ENCODE data around the gene SLC10A7.

The SLC10A7 gene

GRCh38 chr4:146495269-146495668, 26.5 kb downstream of the SLC10A7 start:
- no peak for DNase-seq (ENCODE audit: low read depth in 2 of 2)

- DNase-seq (ENCODE audit: low read depth in 2 of 2) = no peak
These were observed 27.6 kb downstream of the SLC10A7 start for GRCh38 chr4:146494143-146494542.

GRCh38 chr4:146490106-146490505, 31.6 kb downstream of the SLC10A7 start:
- DNase-seq (ENCODE audit: low read depth in 2 of 2) = no peak

- DNase-seq (ENCODE audit: low read depth in 2 of 2) = peak in 1 of 2 experiments; percentile 8
These were observed 33.1 kb downstream of the SLC10A7 start for GRCh38 chr4:146488495-146489174.

- DNase-seq (ENCODE audit: low read depth in 2 of 2) = no peak
These were observed 35.2 kb downstream of the SLC10A7 start for GRCh38 chr4:146486565-146486964.

- DNase-seq (ENCODE audit: low read depth in 2 of 2) = no peak
These were observed 35.8 kb downstream of the SLC10A7 start for GRCh38 chr4:146485968-146486367.

- no peak for DNase-seq (ENCODE audit: low read depth in 2 of 2)
These were observed 39.0 kb downstream of the SLC10A7 start for GRCh38 chr4:146482788-146483187.

- no peak for DNase-seq (ENCODE audit: low read depth in 2 of 2)
These were observed 40.5 kb downstream of the SLC10A7 start for GRCh38 chr4:146481246-146481645.

- DNase-seq (ENCODE audit: low read depth in 2 of 2) = no peak
These were observed 43.7 kb downstream of the SLC10A7 start for GRCh38 chr4:146478009-146478408.

- peak in 1 of 2 experiments; percentile 10 for DNase-seq (ENCODE audit: low read depth in 2 of 2)
These were observed 44.7 kb downstream of the SLC10A7 start for GRCh38 chr4:146477054-146477453.

GRCh38 chr4:146472404-146472803, 49.3 kb downstream of the SLC10A7 start:
- no peak for DNase-seq (ENCODE audit: low read depth in 2 of 2)

GRCh38 chr4:146470604-146471003, 51.1 kb downstream of the SLC10A7 start:
- no peak for DNase-seq (ENCODE audit: low read depth in 2 of 2)

GRCh38 chr4:146469022-146469421, 52.7 kb downstream of the SLC10A7 start:
- no peak for DNase-seq (ENCODE audit: low read depth in 2 of 2)

GRCh38 chr4:146465628-146466027, 56.1 kb downstream of the SLC10A7 start:
- DNase-seq (ENCODE audit: low read depth in 2 of 2) = peak in 1 of 2 experiments; percentile 6

GRCh38 chr4:146462251-146462650, 59.5 kb downstream of the SLC10A7 start:
- no peak for DNase-seq (ENCODE audit: low read depth in 2 of 2)

- DNase-seq (ENCODE audit: low read depth in 2 of 2) = no peak
These were observed 63.1 kb downstream of the SLC10A7 start for GRCh38 chr4:146458594-146458993.

GRCh38 chr4:146456681-146457080, 65.1 kb downstream of the SLC10A7 start:
- DNase-seq (ENCODE audit: low read depth in 2 of 2) = no peak

GRCh38 chr4:146453181-146453807, 68.4 kb downstream of the SLC10A7 start:
- DNase-seq (ENCODE audit: low read depth in 2 of 2) = no peak

- DNase-seq (ENCODE audit: low read depth in 2 of 2) = no peak
These were observed 71.2 kb downstream of the SLC10A7 start for GRCh38 chr4:146450524-146450923.

GRCh38 chr4:146446555-146446954, 75.2 kb downstream of the SLC10A7 start:
- DNase-seq (ENCODE audit: low read depth in 2 of 2) = no peak

GRCh38 chr4:146445198-146446150, 76.3 kb downstream of the SLC10A7 start:
- DNase-seq (ENCODE audit: low read depth in 2 of 2) = no peak

- no peak for DNase-seq (ENCODE audit: low read depth in 2 of 2)
These were observed 78.2 kb downstream of the SLC10A7 start for GRCh38 chr4:146443525-146443924.
